HCT116 (cell line): ENCODE measurements around the gene NAALADL2.
"Not testable (repeated sequence)": the region's sequence is repeated elsewhere in the genome, so short reads cannot be mapped to it uniquely, and the experiment has no call there.

Experiments
- CTCF ChIP-seq, 3 experiments: fragments of 200-600 bp in 1 of 3; sonication (generic) in 1 of 3; IDR thresholded peaks in 2 of 3; conservative IDR thresholded peaks in 1 of 3; 2 replicates each; pipeline ENCODE4 v1.5.1; 2012 to 2017; ENCODE audit warnings: low read depth in 2 of 3, low read length in 2 of 3, antibody characterized with exemption in 1 of 3, borderline replicate concordance in 1 of 3, control low read depth in 1 of 3, mild to moderate bottlenecking in 1 of 3, mixed read lengths in 1 of 3, mixed run types in 1 of 3, moderate library complexity in 1 of 3; ENCODE audit not compliant: insufficient read depth in 1 of 3
- EZH2phosphoT487 ChIP-seq: fragments of 200-600 bp; IDR thresholded peaks from 2 replicates; pipeline ENCODE4 v1.6.1; 2018; ENCODE audit warnings: antibody characterized with exemption, borderline replicate concordance
- POLR2AphosphoS5 ChIP-seq: IDR thresholded peaks from 2 replicates; pipeline ENCODE4 v1.6.1; 2011; ENCODE audit warnings: mild to moderate bottlenecking, low read depth, low read length, moderate library complexity
- SP1 ChIP-seq: IDR thresholded peaks from 2 replicates; pipeline ENCODE4 v1.6.1; 2012; ENCODE audit warnings: low read depth

- TF ChIP-seq EZH2phosphoT487; CTCF (IDR thresholded peaks at IDR 0.05 in 2 of 3, conservative IDR thresholded peaks at IDR 0.05 in 1 of 3; ENCODE audit: borderline replicate concordance in 1 of 3, insufficient read depth in 1 of 3, low read depth in 2 of 3, low read length in 2 of 3); SP1; POLR2AphosphoS5: not testable (repeated sequence)
Observed at GRCh38 chr3:175371187-175371586, 512.1 kb downstream of the NAALADL2 start.
